NCI-H146 (cell line): ENCODE data around the gene TXNDC11.

Experiments used
- DNase-seq: peaks from one replicate; lab custom pipeline; 2025; lab: John Stamatoyannopoulos, UW

Gene TXNDC11

DNA sequence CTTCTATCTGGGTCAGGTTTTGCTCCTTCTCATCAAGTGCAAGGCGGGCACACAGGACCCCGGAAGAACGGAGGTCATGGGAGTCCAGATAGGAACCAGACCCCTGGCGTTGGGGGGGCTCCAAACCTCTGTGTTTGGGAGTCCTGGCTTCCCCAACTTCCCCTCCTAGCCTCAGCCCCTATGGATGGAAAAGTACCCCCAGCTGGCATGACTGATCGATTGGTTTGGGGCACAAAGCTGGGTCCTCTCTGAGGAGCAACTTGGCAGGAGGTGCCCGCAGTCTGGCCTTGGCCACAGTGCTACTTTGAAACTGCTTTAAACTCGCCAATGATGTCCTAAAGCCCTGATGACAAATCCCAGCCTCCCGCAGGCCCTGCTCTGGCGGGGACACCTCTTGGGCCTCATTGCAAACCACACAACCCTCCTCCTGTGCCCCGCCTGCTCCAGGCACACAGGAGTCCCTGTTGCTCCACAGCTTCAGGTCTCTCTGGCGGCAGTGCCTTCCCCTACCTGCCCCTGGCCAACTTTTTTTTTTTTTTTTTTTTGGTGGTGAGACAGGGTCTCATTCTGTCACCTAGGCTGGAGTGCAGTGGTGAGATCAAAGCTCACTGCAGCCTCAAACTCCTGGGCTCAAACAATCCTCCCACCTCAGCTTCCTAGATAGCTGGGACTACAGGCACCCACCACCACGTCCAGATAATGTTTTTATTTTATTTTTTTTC, 112.5 kb downstream of the TXNDC11 start:
- DNase-seq: no peak
